H4 (cell line): ENCODE measurements around the gene HRH2. TPM values are rescaled to one million over a fixed set of nuclear protein-coding genes. Genes with fewer than 3 reads are reported as not detected.

Source experiments
- DNase-seq: peaks from one replicate; pipeline ENCODE4 v3.0.0-alpha.2; 2015; ENCODE audit warnings: low spot score
- total RNA-seq: library from RNA; depleted of rRNA; stranded (reverse); fragments of >200 nt; shearing (Covaris generic); gene quantifications from 2 replicates; pipeline ENCODE4 v1.2.3, GENCODE V29; 2014

HRH2 gene
- total RNA-seq, 1 experiment from 2014 or later = 0.54 TPM

GRCh38 chr5:175675873-175676272, 18.0 kb downstream of the HRH2 start:
- DNase-seq = no peak

DNA sequence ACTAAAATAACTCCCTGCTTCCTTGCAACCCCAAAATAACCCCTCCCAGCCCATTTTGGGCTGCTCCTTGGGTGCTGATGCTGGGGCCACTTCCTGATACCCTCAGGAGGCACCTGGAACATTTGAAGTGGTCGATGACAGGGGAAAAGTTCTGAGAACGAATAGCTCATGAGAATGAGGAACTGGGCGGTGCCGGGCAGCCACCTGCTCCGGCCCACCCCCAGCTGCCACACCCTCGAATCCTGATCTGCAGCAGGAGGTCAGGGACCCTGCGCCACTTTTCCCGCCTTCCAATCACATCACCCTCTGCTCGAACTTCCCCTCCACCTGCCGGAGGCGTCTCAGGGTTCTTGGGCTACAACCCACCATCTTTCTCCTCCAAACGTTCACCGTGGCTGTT, 19.7 kb downstream of the HRH2 start:
- no peak for DNase-seq

DNA sequence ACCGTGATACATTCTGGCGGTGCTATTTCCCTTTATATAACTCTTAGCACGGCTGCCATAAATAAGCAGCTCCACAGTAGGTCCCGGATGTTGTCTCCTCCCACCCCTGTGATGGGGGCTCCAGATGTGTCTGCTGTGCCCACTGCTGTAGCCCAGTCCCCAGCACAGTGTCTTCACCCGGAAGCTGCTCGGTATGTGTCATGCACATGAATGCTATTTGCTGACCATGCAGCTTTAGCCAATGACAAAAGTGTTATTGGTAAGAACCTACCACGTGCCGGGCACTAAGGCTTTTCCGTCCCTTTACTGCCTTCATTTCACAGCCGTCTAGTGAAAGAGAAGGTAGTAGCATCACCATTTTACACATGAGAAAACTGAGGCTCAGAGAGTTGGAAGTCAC, 20.2 kb downstream of the HRH2 start:
- DNase-seq = no peak

DNA sequence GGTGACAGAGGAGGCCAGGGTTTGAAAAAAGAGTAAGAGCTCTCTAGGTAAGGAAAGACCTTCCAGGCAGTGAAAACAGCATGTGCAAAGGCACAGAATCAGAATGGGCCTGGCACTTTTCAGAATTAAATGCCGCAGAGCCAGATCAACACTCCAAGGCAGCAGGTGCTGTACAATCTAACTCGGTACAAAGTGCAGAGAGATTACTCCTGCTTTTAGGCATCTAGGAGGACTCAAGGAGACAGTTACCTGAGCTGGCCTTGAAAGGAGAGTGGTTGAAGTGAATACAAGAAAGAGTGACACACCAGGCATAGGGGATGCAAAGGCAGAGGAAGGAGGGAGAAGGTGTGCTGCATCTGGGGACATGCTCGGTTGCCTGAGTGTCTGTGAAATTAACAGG, 21.5 kb downstream of the HRH2 start:
- DNase-seq = no peak

DNA sequence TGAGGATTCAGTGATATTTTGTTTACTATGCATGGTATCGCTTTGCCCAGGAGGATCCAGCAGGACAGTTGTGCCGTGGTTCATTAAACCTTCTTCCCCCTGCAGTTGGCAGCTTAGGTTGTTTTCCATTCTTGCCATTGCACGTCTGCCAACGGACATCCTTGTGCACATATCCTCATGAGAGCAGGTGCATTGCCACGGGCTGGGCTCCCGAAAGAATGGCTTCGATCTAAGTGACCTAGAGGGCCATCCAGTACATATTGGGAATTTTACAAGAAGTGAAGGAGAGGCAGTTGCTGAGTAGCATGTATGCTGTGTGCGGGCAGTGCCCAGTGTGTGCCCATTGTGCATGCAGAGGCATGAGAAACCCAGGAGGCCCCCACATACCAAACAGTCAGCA, 22.1 kb downstream of the HRH2 start:
- DNase-seq = no peak

- DNase-seq = no peak
These were observed 22.6 kb downstream of the HRH2 start for GRCh38 chr5:175680463-175680862.

GRCh38 chr5:175681045-175681967, 23.4 kb downstream of the HRH2 start:
- no peak for DNase-seq

GRCh38 chr5:175681968-175682340, 24.1 kb downstream of the HRH2 start:
- no peak for DNase-seq

DNA sequence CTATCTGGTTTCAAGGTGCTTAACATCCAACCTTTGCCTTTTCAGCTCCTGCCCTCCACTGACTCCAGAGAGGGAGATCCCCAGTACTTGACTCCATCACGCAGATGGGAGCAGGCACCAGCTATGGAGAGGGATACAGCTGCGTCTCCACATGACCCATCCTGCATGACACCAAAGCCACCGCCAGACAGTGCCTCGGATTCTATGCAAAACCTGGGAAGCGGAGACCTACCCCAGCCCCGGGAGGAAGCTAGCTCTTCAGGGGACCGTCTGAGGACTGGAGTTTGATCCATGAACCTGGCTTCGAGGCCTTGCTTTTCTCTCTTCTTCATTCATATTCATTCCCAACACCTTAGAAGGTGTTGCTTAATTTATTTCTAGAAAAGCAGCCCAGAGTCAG, 24.8 kb downstream of the HRH2 start:
- no peak for DNase-seq

- DNase-seq = no peak
These were observed 25.4 kb downstream of the HRH2 start for GRCh38 chr5:175683231-175683630.

- DNase-seq = no peak
These were observed 26.1 kb downstream of the HRH2 start for GRCh38 chr5:175683921-175684320.

- no peak for DNase-seq
These were observed 27.1 kb downstream of the HRH2 start for GRCh38 chr5:175684931-175685330.

- DNase-seq = no peak
These were observed 28.0 kb downstream of the HRH2 start for GRCh38 chr5:175685701-175686350.

GRCh38 chr5:175686396-175686795, 28.5 kb downstream of the HRH2 start:
- DNase-seq = no peak

DNA sequence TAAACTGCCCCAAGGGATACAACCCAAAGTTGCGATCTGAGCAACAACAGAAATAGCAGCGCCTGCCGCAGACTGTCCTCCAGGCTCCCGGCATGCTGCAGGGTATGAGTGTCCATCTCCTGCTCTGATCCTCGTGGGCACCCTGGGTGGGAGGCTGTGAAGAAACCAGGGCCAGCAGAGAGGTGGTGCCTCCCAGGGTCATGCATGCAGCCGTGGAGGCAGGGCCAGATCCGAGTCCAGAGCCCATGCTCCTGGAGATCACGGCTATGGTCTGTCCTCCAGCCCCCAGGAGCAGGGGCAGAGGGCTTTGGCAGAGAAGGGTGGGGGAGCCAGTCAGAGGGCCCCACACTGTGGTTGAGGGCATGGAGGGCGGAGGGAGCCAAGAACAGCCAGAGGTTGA, 29.0 kb downstream of the HRH2 start:
- DNase-seq = no peak

DNA sequence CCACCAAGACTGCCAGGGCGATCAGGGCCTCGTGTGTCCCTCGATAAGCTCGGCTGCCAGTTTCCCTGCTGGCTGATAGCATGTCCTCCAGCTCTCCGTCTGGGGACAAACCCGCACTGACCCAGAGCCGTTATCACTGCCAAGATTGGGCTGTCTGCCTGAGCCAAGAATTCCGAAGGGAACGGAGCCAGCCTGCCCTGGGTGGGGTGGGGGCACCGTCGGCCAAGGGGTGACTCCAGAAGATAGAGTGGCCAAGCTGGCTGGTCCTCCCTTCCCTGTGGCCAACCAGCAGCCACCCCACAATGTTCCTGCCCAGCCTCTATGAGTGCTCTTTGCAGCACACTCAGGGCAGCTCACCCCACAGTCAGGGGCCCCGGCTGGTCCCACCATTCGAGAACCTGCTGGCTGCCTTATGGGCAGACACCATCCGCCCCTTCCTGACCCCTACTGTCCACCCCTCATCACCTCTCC, 29.4 kb downstream of the HRH2 start:
- DNase-seq = no peak

DNA sequence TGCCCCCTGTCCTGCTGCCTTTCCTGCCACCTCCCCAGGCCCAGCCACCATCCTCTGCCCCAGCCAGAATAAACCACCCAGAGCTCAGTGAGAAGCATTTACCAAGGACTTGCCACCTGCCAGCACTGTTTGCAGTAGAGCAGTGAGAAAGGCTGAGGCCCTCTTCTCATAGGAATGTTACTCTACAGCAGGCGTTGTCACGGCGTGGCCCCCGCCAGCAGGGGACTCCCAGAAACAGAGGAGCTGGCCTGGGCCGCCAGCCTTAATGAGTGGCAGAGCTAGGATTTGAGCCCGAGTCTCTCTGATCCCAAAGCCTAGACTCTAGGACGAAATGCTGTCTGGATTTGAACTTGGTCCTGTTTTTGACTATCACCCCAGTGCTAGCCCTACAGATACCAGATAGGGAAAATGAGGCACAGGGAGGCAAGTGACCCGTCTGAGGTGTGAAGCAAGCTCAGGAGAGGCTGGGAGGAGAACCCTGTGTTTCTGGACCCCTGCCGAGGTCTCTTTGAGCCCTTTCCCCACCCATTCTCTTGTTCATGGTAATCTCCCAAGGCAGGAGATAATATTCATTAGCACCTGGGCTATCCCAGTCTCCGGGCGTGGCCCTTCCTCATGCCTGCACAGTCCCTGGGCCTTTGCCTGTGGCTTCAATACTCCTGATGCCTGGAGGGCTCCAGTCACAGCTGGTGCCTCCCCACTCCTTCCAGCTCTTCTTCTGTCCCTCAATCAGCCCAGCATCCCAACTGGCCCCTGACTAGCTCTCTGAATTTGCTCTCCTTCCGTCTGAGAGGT, 30.7 kb downstream of the HRH2 start:
- DNase-seq = no peak

DNA sequence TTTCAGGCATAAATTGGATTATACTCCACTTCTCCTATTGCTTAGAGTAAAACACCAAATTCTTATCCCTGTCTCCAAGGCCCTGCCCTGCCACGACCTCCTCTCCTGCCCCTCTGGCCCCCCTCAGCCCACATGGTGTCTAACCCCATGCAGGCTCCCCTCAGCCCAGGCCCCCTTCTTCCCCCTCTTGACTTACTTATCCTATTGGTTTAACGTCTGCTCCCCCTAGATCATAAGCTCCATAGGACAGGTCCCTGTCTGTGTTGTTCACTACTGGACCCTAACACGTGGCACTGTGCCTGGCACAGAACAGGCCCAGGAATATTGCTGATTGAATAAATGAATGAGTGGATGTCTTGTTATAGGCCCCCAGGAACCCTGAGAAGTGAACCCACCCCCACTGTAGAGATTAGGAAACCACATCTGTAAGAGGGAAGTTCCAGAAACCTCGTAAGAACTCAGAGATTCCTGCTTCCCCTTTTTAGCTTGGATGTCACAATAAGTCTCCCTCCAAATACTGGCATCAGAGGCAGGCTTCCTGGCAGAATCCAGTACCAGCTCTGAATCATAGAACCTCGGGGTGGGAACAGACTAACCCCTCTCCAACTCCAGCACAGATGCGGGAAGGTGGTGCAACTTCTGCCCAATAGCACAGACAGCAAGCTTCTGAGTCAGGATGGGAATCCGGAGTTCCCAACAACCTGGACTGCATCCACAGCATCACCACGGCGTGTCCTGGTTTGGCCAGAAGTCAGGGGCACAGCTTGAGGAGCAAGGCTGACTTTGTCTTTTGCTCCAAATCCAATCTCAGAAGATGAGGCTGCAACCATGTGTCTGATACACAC, 31.5 kb downstream of the HRH2 start:
- DNase-seq = no peak

- no peak for DNase-seq
These were observed 32.2 kb downstream of the HRH2 start for GRCh38 chr5:175690025-175690424.

DNA sequence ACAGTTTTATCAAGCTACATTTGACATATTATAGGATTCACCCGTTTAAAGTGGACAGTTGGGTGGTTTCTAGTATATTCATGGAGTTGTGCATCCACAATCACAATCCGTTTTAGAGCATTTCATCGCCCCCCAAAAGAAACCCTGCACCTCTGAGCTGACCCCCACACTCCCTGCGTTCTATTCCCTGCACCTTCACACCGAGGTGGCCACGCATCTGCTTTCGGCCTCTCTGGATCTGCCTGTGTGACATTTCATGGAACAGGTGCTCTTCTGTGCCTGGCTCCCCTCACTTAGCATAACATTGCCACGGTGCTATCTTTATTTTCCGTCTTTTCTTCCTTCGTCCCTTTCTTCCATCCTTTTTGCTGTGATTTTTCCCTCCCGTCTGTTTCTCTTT, 32.7 kb downstream of the HRH2 start:
- no peak for DNase-seq

DNA sequence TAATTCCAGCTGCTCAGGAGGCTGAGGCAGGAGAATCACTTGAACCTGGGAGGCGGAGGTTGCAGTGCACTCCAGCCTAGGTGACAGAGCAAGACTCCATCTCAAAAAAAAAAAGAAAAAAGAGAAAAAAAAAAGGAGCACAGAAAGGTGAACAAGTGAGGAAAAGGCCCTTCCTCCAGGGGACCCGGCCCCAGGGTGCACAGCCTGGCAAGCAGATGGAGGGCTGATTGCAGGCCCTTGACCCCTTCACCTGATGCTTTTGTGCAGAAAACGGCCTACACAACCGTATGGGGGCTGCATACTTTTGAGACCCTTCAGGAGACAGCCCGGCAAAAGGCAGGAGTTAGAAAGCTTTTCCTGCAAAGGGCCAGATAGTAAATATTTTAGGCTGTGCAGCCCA, 33.9 kb downstream of the HRH2 start:
- no peak for DNase-seq
